ENCODE measurements around the gene CA14.
"Not testable (repeated sequence)": the region's sequence is repeated elsewhere in the genome, so short reads cannot be mapped to it uniquely, and the experiment has no call there.

The CA14 gene

DNA sequence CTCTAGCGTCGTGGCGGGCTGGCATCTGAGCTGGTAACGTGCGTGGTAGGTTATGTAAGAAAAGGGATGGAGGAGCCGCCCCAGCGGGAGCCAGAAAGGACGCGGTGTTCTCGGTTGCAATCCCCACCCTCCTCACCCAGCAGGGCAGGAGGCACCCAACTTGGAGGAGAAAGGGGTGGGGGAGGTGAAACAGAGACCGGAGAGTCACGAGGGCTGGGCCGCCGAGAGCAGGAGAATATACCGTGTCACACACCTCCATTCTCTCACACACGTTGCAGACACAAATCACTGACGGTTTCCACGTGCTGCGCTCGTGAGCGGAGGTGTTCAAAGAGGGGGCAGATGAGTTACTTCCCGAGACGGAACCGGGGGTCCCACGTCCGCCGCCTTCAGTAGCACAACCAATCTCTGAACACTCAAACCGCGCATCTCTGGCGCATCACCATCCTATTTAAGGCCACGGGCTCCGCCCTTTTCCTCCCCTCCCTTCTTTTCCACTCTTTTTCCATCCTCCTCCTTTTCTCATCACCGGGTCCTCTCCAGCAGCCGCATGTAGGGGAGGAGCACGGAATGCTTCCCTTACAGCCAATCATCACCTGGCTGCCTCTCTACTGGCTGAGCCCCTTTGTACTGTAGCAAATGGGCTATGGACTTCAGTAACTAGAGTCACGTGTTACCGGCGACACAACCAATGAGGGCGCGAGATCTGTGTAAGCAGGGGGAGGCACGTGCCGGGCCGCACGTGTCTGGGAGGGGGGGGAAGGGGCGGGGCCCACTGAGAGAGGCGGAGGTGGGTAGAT is 24.4 kb downstream of the CA14 start, which contains the start of gene CIART:
Gene CIART (plus strand): TSS at position 797 of the 800 bp plus-strand sequence. CDS start 714 bp downstream, outside the sequence.
- DNase-seq: peak; percentile 62 to 92

DNA sequence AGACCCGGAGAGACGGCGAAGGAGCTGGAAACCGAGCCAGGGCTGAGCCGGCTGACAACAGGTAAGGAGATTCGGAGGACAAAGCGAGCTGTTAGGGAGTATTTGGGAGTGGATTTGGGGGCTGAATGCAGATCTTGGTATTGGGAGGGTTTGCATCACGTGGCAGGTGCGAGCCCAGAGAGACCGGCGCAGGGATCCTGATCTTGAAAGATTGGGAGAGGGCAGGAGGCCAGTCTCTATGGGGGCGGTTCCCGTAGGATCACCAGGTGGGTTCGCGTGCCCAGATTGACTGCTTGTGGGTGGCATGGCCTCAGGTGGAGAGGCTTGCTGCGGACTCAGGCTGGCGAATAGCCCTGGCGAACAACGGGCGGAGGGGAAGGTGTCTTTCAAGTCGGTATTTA is 25.0 kb downstream of the CA14 start:
- DNase-seq: no peak

DNA sequence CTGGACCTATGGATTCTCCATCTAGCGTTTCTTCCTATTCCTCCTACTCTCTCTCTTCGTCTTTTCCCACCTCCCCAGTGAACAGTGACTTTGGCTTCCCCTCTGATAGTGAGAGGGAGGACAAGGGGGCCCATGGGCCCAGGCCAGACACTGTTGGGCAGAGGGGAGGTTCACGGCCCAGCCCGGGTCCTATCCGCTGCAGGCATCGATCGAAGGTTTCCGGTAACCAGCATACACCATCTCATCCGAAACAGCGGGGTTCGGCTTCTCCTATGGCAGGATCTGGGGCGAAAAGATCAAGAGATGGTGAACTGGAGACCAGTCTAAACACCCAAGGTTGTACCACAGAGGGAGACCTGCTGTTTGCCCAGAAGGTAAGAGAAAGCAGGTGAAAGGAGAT is 25.7 kb downstream of the CA14 start:
- DNase-seq: no peak

- no peak for DNase-seq
These were observed 30.8 kb downstream of the CA14 start for GRCh38 chr1:150288382-150288781.

- DNase-seq: no peak
These were observed 31.2 kb downstream of the CA14 start for GRCh38 chr1:150288822-150289221.

GRCh38 chr1:150293433-150294253 is 36.1 kb downstream of the CA14 start, which contains the start of gene MRPS21:
TSS of gene MRPS21 (plus strand) at chr1:150293861. CDS start at chr1:150294367, 506 bp downstream.
- DNase-seq: peak; percentile 77 to 83

DNA sequence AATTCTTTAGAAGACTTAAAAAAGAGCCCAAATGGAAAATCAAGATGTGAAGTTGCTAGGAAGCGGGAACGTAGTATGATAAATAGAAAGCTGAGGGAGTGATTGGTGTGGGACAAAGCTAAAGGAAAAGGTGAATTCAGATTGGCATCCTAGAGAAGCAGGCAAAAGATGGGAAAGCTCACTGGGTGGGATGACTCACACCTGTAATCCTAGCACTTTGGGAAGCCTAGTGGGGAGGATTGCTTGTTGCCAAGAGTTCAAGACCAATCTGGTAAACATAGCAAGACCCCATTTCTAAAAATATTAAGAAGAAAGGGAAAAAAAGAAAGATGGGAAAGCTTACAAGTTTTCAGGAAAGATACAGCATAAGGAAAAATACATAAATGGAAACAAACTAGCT is 37.9 kb downstream of the CA14 start:
- DNase-seq: no peak

- DNase-seq: no peak
These were observed 42.1 kb downstream of the CA14 start for GRCh38 chr1:150299716-150300115.

GRCh38 chr1:150302338-150302737 is 44.8 kb downstream of the CA14 start:
- DNase-seq: no peak

DNA sequence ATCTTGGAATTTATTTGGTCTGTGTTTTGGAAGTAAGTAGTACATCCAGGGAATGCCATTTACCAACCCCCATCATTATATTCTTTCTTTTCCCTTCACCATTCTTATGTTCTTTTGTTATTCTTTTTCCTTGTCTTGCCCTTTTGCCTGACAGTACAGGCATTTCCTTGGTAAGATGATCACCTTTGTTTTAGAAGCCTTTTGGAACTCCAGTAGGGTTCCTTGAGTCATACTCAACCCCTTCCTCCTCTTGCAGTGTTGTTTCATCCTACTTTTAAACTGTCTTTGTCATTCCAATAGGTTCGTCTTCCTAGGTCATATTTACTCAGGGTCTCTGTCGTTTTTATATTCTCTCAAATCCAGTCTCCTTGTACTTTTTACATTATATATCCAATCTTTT is 45.3 kb downstream of the CA14 start:
- no peak for DNase-seq

DNA sequence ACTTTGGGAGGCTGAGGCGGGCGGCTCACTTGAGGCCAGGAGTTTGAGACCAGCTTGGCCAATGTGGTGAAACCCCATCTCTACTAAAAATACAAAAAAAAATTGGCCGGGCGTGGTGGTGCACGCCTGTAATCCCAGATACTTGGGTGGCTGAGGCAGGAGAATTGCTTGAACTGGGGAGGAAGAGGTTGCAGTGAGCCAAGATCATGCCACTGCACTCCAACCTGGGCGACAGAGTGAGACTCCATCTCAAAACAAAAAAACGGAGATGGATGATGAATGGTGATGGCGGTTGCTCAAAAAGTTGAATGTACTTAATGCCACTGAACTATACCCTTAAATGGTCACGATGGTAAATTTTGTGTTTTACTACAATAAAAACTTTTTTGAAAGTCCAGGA is 51.0 kb downstream of the CA14 start:
- DNase-seq: not testable (repeated sequence)

GRCh38 chr1:150309758-150310508 is 52.4 kb downstream of the CA14 start:
- no peak for DNase-seq

DNA sequence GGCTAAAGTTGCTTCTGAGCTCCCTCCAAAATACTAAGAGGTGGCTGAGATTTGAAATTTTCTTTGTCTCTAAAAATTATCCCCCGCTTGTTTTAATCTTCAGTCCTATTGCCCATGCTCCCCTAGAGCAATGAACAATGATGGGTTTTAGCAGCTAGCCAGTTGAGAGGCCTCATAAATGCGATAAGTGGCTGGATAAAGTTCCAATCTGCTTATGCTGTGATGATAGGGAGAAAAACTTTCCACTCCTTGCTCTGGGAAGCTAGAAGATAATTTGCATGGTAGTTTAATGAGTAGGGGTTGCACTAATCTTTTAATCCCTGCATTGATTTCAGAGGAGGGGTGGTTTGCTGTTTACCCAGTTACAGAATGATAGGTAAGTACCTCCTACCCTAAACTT is 54.2 kb downstream of the CA14 start:
- no peak for DNase-seq
